ENCODE measurements around the gene RDX.

DNA sequence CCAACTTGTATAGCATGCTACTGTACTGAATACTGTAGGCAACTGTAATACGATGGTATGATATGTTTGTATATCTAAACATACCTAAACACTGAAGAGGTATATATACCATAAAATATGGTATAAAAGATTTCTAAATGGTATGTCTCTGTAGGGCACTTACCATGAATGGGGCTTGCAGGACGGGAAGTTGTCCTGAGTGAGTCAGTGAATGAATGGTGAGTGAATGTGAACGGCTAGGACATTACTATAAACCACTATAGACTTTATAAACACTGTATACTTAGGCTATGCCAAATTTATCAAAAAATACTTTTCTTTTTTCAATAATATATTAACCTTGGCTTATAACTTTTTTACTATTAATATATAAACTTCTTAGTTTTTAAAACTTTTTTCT is 136.4 kb downstream of the RDX start:
- TF ChIP-seq RFX5 (IDR thresholded peaks at IDR 0.05; ENCODE audit: low read depth, low read length) = no peak
- TF ChIP-seq POLR2A (IDR thresholded peaks at IDR 0.05; ENCODE audit: low read depth, low read length) = no peak
- TF ChIP-seq MYC (IDR thresholded peaks at IDR 0.05; ENCODE audit: insufficient read depth, insufficient read length, insufficient replicate concordance, low read length, severe bottlenecking) = no peak
- TF ChIP-seq ASH2L (IDR thresholded peaks at IDR 0.05; ENCODE audit: borderline replicate concordance, low read depth) = no peak
- TF ChIP-seq CBX5 (IDR thresholded peaks at IDR 0.05; ENCODE audit: low read depth) = no peak
- TF ChIP-seq RAD21 (IDR thresholded peaks at IDR 0.05; ENCODE audit: insufficient read depth, low read depth, low read length) = no peak
- no peak for TF ChIP-seq SMC3 (IDR thresholded peaks at IDR 0.05; ENCODE audit: borderline replicate concordance, low read length)
- TF ChIP-seq, protein P1, sequence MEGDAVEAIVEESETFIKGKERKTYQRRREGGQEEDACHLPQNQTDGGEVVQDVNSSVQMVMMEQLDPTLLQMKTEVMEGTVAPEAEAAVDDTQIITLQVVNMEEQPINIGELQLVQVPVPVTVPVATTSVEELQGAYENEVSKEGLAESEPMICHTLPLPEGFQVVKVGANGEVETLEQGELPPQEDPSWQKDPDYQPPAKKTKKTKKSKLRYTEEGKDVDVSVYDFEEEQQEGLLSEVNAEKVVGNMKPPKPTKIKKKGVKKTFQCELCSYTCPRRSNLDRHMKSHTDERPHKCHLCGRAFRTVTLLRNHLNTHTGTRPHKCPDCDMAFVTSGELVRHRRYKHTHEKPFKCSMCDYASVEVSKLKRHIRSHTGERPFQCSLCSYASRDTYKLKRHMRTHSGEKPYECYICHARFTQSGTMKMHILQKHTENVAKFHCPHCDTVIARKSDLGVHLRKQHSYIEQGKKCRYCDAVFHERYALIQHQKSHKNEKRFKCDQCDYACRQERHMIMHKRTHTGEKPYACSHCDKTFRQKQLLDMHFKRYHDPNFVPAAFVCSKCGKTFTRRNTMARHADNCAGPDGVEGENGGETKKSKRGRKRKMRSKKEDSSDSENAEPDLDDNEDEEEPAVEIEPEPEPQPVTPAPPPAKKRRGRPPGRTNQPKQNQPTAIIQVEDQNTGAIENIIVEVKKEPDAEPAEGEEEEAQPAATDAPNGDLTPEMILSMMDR (IDR thresholded peaks at IDR 0.05 in 2 of 3, conservative IDR thresholded peaks at IDR 0.05 in 1 of 3; ENCODE audit: control insufficient read depth in 2 of 3, extremely low read depth in 1 of 3, insufficient read depth in 1 of 3, low read depth in 3 of 3, low read length in 3 of 3) = no peak
- no peak for TF ChIP-seq RBBP5 (conservative IDR thresholded peaks at IDR 0.05)
- TF ChIP-seq WRNIP1 (IDR thresholded peaks at IDR 0.05; ENCODE audit: borderline replicate concordance, low read depth, low read length) = no peak
- no peak for TF ChIP-seq CHD4 (IDR thresholded peaks at IDR 0.05)
- no peak for TF ChIP-seq NBN (IDR thresholded peaks at IDR 0.05)
- TF ChIP-seq YY1 (IDR thresholded peaks at IDR 0.05; ENCODE audit: low read depth, low read length) = no peak
